K562 (cell line): ENCODE results near the gene SPON1.

Experiments
- EZH2 ChIP-seq: IDR thresholded peaks from 2 replicates; pipeline ENCODE4 v1.6.1; 2012; ENCODE audit warnings: low read depth, mild to moderate bottlenecking, inconsistent platforms, low read length, borderline replicate concordance
- FOXJ3 ChIP-seq: sonication (generic); formaldehyde crosslinking; IDR thresholded peaks from 2 replicates; pipeline ENCODE4 v1.4.0; 2020; ENCODE audit warnings: mild to moderate bottlenecking, missing genetic modification reagents
- TF ChIP-seq, protein P1 (sequence below), 3 experiments: IDR thresholded peaks in 2 of 3; conservative IDR thresholded peaks in 1 of 3; 2 replicates each; pipeline ENCODE4 v1.5.1; 2011 to 2012; ENCODE audit warnings: low read length in 3 of 3, mild to moderate bottlenecking in 3 of 3, control low read depth in 2 of 3, improper control_type of control experiment in 1 of 3, inconsistent platforms in 1 of 3, low read depth in 1 of 3, mixed read lengths in 1 of 3, moderate library complexity in 1 of 3; ENCODE audit not compliant: insufficient read depth in 2 of 3
- TF ChIP-seq, protein P2 (sequence below), 2 experiments: fragments of 450-650 bp; formaldehyde crosslinking in 1 of 2; IDR thresholded peaks; 2 replicates each; pipeline versions ENCODE4 v1.4.0 to v1.6.1; 2014 to 2020; ENCODE audit warnings: mild to moderate bottlenecking in 2 of 2, borderline replicate concordance in 1 of 2, low read depth in 1 of 2

DNA sequence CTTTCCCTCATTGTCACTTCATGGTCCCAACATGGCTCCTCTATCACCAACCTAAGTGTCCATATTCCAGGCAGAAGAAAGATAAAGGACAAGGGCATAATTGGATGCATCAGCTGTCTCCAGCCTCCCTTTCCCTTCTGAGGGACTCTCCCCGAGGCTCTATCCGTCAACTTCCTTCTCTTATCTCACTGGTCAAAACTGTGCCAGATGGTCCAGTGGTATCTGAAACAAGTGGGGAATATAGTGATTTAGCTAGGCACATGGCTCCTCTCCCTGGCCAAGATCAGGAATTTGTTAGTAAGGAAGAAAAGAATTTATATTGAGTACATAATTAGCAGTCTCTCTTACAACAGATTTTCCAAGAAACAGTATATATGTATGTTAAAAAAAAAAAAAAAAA lies 12.6 kb upstream of the SPON1 start:
- no peak for TF ChIP-seq EZH2
- TF ChIP-seq, protein P1, sequence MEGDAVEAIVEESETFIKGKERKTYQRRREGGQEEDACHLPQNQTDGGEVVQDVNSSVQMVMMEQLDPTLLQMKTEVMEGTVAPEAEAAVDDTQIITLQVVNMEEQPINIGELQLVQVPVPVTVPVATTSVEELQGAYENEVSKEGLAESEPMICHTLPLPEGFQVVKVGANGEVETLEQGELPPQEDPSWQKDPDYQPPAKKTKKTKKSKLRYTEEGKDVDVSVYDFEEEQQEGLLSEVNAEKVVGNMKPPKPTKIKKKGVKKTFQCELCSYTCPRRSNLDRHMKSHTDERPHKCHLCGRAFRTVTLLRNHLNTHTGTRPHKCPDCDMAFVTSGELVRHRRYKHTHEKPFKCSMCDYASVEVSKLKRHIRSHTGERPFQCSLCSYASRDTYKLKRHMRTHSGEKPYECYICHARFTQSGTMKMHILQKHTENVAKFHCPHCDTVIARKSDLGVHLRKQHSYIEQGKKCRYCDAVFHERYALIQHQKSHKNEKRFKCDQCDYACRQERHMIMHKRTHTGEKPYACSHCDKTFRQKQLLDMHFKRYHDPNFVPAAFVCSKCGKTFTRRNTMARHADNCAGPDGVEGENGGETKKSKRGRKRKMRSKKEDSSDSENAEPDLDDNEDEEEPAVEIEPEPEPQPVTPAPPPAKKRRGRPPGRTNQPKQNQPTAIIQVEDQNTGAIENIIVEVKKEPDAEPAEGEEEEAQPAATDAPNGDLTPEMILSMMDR (IDR thresholded peaks at IDR 0.05 in 2 of 3, conservative IDR thresholded peaks at IDR 0.05 in 1 of 3; ENCODE audit: insufficient read depth in 2 of 3, low read depth in 1 of 3, low read length in 3 of 3): peak in 1 of 3 experiments; percentile 55; a peak in 2 of 6 replicates
- TF ChIP-seq, protein P2, sequence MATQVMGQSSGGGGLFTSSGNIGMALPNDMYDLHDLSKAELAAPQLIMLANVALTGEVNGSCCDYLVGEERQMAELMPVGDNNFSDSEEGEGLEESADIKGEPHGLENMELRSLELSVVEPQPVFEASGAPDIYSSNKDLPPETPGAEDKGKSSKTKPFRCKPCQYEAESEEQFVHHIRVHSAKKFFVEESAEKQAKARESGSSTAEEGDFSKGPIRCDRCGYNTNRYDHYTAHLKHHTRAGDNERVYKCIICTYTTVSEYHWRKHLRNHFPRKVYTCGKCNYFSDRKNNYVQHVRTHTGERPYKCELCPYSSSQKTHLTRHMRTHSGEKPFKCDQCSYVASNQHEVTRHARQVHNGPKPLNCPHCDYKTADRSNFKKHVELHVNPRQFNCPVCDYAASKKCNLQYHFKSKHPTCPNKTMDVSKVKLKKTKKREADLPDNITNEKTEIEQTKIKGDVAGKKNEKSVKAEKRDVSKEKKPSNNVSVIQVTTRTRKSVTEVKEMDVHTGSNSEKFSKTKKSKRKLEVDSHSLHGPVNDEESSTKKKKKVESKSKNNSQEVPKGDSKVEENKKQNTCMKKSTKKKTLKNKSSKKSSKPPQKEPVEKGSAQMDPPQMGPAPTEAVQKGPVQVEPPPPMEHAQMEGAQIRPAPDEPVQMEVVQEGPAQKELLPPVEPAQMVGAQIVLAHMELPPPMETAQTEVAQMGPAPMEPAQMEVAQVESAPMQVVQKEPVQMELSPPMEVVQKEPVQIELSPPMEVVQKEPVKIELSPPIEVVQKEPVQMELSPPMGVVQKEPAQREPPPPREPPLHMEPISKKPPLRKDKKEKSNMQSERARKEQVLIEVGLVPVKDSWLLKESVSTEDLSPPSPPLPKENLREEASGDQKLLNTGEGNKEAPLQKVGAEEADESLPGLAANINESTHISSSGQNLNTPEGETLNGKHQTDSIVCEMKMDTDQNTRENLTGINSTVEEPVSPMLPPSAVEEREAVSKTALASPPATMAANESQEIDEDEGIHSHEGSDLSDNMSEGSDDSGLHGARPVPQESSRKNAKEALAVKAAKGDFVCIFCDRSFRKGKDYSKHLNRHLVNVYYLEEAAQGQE (IDR thresholded peaks at IDR 0.05; ENCODE audit: borderline replicate concordance): peak; percentile 77; the same call in 1 of the 2 replicates
- TF ChIP-seq, protein P2 (CRISPR knock-in tag; IDR thresholded peaks at IDR 0.05; ENCODE audit: low read depth): no peak
- TF ChIP-seq FOXJ3: no peak
